SW480 (cell line): Measurements from ENCODE around the gene C1orf174.
A peak's percentile ranks its signal among the peaks of the same experiment; 100 is the strongest.
"Not testable (repeated sequence)": the region's sequence is repeated elsewhere in the genome, so short reads cannot be mapped to it uniquely, and the experiment has no call there.

Experiments
- DNase-seq: peaks from one replicate; pipeline ENCODE4 v3.0.0-alpha.2; 2016; ENCODE audit warnings: low spot score

Gene C1orf174

DNA sequence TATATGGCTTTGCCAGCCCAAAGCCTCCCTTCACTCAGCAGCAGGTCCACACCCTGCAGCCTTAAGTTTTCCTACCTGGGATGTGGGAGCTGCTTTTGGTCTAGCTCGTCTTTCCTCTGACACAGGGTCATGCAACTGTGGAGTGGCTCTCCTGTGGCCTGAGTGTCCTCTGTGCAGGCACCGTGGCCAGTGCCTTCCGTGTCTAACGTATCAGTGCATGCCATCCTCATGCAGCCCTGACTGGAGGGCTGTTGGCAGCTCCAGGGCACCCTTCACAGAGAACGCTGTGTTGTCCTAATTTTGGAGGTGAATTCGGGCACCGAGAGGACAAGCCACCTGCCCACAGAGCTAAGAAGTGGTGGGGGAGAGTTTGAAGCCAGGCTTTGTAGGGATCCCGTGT lies 25.7 kb upstream of the C1orf174 start:
- no peak for DNase-seq

DNA sequence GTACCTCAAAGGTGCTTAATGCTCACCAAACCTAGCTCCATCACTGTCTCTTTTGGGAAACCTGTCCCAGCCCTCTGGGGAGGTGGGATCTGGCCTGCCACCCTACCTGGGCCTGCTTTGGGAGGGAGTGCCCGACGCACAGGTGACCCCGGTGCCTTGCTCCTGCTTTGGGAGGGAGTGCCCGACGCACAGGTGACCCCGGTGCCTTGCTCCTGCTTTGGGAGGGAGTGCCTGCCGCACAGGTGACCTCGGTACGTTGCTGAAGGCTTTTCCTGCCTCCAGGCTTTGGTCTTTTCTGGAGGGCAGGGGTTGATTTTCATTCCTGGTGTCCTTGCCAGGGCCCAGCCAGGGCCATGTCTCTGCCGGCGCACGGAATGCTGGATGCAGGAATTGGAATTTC lies 25.2 kb upstream of the C1orf174 start:
- DNase-seq, result no peak

DNA sequence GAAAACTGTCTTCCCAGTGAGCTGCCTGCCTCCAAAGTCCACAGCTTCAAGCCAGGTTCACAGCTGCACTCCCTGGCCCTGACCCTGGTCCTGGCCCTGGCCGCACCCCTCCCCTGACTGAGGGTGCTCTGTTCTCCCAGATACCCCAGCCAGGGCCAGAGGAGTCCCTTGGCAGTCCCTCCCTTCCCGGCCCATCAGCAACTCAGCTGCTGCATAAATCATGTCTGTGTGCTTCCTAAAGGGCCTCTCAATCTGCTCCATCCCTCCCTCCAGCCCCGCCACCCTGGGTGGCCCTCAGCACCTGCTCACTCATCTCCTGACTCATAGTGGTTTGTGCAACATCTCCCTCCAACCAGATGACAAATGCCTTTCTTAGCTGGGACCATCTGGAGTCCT lies 24.8 kb upstream of the C1orf174 start:
- peak; percentile 88 for DNase-seq

DNA sequence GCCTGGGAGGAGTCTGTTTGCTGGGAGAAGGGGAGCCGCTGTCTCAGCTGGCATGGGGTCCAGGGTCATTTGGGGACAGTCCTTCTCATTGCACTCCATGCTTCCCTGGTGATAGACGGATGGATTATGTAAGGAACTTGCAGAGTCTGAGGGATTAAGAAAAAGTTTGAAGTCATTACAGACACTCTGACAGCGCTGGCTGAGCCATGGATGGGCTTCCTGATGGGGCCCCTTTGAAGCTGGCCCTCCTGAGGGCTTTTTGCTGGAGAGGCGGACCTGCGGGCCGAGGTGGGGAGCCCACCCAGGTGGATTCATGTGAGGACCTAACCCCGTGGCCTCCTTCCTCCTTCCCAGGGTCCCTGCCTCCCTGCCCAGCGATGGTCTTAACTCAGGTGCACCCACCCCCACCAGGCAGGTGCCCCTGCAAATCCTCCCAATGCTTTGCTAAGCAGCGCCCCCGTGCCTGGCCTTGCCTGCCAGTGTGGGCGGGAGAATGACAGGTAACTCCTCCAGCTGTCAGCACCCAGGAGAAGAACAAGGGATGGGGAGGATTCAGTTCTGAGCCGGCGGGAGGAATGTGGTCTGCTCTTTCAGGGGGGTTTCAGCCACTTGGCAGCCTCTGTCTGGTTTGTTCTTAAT lies 24.2 kb upstream of the C1orf174 start:
- DNase-seq, result no peak

DNA sequence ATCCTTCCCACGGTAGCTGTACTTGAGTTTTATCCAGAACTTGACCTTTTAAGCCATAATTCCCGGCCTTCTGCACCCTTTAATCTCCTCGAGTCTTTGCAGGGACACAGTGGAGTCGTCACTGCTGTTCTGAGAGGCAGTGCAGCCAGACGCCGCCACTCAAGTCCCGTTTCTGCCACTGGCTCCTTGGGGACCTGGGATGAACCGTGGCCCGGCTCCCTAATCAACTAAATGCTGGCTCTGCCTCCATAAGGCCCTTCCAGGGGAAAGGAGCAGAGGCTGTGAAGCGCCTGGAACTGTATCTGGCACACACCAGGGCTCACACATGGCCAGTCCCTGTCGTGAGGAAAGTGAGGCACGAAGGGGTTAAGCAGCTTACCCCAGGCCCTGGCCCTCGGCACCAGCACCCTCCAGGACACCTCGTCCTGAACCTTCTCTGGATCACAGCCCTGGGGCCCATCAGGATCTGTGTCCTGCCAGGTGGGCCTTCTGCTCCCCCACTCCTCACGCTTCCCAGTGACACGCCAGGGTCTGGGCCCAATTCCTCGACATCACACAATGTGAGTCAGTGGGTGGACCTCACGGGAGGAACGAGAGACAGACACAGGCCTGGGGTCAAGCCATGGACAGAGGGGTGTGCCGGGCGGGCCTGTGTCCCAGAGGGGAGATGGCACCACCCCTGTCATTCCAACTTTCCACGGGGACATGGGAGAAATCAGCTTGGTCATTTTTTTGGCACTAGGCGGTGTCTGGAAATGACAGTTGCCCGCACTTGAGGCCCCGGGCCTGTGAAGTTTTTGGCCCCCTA lies 23.5 kb upstream of the C1orf174 start:
- no peak for DNase-seq

DNA sequence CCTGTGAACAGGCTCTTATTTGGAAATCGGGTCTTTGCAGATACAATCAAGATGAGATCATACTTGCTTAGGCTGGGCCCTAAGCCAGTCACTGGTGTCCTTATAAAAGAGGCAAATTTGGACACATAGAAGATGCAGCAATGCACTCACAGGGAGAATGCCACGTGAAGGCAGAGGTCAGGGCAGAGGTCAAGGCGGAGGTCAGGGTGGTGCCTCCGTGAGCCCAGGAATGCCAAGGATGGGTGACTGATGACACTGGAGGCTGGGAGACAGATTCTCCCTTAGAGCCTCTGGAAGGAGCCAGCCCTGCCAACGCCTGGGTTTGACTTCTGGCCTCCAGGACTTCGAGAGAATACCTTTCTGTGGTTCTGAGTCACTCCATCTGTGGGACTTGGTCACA lies 22.8 kb upstream of the C1orf174 start:
- no peak for DNase-seq

DNA sequence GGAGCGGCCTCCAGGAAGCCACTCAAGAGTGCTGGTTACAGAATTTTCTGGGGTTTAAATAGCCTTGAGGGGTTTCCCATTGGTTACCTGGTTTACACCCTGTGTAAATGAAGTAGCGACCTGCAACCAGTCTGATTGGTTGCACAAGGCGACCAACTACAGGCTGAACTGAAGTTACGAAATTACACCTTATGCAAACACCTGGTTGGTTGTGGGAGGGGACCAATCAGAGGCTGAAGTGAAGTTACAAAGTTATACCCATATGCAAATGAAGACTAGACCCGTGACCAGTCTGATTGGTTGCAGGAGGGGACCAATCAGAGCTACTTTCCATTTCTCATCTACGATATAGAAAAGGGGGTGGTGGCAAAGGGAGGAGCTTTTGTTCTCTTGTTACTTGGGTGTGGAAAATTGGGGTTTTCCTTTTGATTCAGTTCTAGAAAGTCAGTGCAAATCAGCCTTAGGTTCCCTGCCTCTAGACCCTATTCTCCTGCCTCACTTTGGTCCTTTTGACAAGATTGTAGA lies 22.2 kb upstream of the C1orf174 start:
- no peak for DNase-seq

DNA sequence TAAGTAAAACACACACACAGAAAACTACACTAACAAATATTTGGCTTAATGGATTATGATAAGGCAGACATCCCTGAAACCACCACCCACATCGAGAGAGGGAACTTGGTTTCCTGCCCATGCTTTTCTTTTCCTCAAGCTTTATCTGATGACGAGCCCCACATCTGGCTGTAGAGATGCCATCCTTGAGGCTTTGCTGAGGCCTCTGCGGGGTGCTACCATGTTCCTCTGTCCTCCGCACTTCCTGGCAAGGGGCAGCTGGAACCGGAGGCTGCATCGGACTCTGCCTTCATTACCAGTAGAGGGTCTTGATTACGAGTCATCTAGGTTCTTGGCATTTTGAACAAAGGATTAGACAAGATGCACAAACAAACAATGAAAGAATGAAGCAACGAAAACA lies 21.7 kb upstream of the C1orf174 start:
- no peak for DNase-seq

DNA sequence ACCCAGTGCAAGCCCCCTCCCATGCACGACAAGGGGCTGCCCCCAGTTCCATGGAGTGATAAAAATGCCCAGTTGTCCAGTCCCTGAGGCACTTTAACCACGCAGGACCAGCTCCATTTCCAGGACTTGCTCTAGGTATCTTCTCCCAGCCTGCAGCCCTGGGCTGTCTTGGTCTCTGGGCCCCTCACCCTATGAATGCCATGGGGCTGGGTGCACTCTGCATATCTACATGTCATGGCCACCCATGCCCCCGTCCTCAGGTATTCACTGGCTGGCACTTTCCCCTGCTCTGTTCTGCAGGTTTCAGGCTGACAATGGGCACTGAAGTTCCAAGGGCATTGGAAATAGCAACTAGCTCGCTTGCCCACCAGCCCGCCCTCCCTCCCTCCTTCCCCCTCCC lies 19.6 kb upstream of the C1orf174 start:
- no peak for DNase-seq

DNA sequence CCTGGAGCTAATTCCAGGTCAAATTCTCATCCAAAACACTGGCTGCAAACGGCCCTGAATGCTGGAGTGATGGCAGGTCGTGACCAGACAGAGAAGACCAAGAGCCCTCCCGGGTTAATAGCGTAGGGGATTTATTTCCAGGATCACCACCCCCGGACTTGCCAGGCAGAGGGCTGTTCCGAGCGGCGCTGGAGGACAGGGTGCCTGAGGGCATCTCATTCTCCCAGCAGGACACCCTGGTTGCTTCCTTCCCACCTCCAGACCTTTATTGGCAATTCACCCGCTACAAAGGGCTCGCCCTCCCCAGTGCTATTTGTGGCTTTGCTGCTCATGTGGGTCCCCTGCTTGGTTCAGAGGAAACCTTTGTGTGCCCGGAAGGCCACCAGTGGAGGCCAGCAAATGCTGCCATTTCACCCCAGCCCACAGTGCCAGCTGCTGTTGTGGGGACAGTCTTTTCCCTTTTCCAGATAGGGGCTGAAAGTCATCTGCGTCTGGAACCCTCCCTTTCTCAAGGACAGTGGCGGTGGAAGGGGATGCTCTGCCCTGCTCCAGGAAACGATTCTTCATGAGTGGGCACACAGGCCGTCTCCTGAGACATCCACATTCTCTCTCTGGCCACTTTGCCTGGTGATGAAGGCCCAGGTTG lies 19.0 kb upstream of the C1orf174 start:
- no peak for DNase-seq

DNA sequence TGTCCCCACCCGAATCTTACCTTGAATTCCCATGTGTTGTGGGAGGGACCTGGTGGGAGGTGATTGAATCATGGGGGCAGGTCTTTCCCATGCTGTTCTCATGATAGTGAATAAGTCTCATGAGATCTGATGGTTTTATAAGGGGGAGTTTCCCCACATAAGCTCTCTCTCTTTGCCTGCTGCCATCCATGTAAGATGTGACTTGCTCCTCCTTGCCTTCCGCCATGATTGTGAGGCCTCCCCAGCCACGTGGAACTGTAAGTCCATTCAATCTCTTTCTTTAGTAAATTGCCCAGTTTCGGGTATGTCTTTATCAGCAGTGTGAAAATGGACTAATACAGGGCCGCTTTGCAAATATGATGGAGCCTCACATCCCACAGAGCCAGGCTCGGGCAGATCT lies 18.3 kb upstream of the C1orf174 start:
- not testable (repeated sequence) for DNase-seq

DNA sequence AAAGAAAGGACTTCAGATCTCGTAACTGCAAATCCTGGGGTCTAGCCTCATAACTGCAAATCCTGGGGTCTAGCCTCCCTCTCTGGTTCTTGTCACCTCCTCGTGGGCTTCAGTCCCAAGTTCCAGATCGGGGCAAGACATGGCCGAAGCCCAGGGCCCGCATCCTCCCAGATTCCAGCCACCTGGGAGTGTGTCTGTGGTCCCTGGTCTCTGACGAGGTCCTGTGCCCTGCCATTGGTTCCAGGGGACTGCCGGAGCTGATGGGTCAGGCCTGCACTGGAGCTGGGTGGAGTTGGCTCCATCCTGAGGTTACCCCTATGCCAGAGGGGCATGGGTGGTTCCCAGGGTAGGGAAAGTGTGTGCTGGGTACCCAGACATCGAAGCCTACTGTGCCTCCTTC lies 17.7 kb upstream of the C1orf174 start:
- no peak for DNase-seq

DNA sequence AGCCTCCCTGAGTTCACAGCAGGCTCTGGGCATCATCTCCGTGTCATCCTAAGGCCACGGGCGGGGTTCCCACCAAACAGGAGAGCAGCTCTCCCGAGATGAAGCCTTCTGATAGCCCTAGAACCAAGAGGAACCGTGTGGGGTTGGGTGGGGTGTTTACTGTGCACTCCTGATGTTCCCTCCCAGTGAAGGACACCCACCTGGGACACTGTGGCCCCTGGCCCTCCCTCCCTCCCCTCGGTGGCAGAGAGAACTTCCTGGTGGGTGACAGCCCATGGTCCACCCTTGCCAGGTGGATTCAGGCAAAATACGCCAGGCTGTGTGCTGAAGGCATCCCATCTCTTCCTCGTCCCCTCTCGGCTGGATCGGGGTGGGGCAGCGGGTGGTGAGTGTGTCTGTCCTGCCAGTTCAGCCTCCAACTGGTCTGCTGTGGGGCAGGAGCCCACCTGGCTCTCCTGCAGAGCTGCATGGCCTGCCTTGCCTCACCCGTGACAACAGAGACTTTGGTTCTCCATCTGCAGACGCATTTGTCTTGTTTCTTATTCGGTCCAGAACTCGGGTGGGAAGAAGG lies 15.6 kb upstream of the C1orf174 start:
- no peak for DNase-seq

DNA sequence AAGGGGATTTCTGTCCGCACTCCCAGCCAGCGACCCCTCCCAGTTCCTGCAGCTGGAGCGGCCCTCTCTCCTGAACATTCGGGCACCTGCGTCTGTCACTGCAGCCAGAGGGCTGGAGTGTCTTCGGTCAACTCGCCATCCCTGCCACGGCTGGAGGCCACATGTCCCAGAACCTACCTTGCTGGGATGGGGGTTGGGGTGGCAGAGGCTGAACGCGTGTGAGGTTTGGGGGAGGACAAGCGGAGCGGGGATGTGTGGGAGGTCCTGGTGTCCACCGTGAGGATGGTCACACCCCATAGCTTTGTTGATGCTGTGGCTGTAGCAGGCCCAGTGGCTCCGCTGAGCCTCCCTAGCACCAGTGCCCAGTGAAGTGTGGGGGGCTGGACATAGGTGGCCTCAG lies 14.8 kb upstream of the C1orf174 start:
- DNase-seq, result no peak

DNA sequence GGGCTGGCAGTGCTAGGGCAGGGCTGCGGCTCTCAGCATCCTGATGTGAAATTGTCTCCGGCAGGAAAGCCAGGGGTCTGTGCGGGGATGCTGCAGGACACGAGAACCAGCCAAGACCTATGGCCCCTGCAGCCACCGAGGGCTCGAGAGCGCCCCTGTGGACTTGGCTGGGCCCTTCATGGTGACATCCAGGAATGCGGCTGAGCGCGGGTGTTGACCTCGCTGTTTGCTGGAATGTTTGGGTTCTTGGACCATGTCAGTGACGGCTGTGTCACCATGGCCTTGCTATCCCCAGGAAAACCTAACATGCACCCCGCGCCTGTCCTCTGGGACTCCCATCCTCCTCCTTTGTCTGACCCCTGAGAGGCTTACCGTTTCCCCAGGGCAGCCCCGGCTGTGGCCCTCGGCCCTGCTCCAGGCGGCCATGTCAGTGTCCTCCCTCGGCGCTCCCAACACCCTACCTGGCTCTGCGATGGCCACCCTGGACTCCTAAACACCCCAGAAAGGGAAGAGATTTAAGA lies 14.3 kb upstream of the C1orf174 start:
- no peak for DNase-seq

DNA sequence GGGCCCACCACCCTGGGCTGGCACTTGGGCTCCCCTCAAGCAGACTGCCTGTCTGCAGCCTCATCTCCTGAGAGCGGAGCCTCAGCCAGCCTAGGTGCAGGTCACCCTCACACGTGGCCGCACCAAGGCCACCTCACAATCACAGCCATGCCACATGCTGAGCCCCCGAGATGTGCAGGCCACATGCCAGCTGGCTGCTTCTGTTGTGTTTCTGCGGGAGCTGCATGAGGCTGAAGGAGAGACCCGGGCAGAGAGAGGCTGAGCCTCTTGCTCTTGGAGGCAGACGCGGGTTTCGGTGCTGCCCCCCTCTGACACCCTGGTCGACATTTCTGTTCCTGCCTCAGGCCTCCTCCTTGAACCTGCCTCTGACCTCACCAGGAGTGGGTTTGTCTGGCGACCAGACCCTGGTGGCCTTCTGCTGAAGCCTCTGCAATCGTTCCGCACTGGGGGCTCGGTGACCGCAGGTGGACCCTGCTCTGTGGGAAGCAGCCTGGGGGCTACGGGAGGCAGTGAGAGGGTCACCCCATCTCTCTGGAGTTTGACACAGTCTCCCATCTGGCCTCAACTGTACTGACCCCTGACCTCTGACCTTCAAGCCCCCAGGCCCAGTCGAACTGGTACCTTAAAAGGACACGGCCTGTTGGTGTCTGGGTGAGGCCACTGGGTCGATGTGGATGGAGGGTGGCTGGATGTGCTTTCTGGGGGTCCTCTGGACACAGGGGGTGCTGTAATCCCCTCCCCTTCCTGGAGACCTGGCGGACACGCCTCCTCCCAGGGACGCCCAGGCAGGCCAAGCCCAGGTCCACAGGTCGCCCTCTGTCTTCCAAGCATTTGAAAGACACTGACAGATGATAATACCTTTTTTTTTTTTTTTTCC lies 13.0 kb upstream of the C1orf174 start:
- DNase-seq, result no peak

DNA sequence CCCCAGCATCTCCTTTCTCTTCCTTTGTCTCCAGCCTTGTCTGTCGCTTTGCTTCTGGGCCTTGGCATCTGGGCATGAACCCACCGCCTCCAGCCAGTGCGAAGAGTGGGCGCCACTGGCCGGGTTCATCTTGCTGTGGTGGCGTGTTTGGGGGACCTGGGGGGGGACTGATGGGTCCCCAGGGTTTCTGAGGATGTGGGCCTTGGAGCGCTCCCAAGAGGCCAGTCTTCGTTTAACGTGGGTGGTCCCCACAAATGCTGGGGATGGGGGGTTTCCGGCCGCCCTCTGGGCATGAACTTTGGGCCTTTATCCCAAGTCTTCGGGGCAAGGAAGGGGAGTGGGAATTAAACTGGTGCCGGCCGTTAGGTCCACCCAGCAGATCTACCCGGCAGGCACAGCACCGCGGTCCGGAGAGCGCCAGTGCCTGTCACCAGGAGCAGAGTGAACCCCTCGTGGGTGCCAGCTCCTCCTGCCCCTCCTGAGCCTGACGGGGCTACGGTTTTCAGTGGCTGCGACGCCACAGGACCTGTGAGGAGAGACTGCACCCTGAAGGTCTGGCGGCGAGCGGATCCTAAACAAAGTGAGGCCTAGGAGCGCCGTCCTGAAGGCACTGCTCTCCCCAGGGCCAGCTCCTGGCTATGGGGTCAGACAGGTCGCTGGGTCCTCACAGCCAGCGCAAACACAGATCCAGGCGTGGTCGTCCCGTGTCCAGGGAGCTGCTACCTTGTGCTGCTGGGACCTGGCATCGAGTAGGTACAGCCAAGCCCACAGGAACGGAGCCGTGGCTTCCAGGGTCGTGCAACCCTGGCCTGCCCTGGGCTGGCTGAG lies 12.1 kb upstream of the C1orf174 start:
- no peak for DNase-seq

DNA sequence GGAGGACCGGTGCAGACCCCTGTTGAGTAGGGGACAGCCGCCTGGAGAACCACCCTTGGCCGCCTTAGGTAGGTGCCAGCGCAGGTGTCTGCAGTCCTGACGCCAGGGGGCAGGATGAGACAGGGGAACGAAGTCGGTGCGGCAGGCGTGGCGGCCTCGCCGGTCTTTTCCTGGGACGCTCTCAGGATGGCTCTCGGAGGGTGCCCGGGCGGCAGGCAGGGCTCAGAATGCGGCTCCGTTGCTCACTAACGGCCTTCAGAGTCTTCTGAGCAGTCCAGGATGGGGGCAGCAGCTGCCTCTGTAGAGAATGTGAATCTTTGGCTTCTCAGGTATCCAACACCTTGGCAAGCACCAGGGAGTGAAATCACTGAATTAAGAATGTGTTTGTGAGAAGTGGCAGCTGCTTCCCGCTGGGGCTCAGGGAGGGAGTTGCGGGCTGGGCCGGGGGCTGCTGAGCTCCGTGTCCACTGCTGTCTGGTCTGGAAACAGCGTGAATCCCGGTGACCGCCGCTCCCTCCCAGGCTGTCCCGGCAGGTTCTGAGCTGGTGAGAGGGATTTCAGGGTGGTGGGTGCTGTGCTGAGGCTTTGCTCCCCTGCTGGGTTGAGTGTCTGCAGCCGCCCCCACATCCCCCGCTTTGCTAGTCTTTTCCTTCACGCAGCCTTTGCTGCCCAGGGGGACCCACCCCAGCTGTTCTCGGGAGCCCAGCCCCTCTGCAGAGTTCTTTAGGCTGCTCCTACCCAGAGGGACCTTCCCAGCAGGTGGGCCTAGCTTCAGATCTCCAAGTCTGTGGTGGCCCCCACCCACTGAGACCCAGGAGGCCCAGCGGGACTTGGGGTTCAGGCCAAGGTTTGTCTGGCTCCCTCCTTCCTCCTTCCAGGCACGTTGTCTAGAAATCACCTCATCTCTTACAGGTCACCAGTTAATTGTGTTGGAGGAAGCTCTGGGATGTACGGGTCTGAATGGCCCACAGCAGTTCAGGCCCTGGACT lies 11.1 kb upstream of the C1orf174 start:
- peak; percentile 80 for DNase-seq

DNA sequence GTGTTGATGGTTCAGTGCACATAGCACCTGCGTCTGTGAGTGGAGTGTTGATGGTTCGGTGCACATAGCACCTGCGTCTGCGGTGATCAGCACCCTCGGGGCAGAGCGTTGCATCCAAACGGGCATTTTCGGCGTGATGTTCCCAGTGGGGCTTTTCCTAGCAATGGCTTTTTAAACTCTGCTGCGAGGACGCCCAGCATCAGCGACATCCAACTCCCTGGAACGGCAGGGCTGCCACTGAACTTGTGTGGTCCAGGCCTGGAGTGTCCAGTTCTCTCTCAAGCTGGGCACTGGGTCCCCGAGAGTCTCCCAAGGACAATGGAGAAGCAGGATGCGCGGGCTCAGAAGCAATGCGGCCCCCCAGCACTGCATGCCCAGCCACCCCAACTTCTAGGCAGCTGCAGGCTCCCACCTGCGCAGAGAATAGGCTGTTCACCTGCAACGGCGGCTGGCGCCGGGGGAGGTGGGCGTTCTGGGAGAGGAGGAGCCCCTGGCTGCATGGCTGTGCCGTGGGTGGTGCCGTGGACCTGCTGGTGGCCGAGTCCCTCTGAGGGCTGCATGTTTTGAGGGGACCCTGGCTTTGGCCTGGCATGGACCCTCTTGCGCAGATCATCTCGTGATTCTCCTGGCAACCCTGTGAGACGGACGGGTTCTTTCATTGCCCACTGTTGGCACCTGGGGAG lies 10.1 kb upstream of the C1orf174 start:
- DNase-seq, result no peak
